Muscle layer of colon (tissue), 2 donors: ENCODE data around the gene U2AF1L4.

Experiments used
- H3K27ac ChIP-seq: one replicate; pipeline ENCODE4 v1.7.0; 2013; ENCODE audit warnings: low read depth, mild to moderate bottlenecking, low read length, moderate library complexity
- H3K27me3 ChIP-seq, 2 donors: one replicate each; pipeline ENCODE4 v1.7.0; 2013; ENCODE audit warnings: low read length in 2 of 2, mild to moderate bottlenecking in 2 of 2; ENCODE audit not compliant: insufficient read depth in 2 of 2, control insufficient read depth in 1 of 2
- H3K36me3 ChIP-seq: one replicate; pipeline ENCODE4 v1.7.0; 2013; ENCODE audit warnings: mild to moderate bottlenecking, low read length; ENCODE audit not compliant: insufficient read depth
- H3K4me1 ChIP-seq: one replicate; pipeline ENCODE4 v1.7.0; 2013; ENCODE audit warnings: mild to moderate bottlenecking, low read length; ENCODE audit not compliant: insufficient read depth
- H3K4me3 ChIP-seq, 2 donors: one replicate each; pipeline ENCODE4 v1.7.0; 2013; ENCODE audit warnings: low read length in 2 of 2, low read depth in 1 of 2, mild to moderate bottlenecking in 1 of 2, moderate library complexity in 1 of 2
- H3K9ac ChIP-seq: one replicate; pipeline ENCODE4 v1.7.0; 2013; ENCODE audit warnings: low read length
- H3K9me3 ChIP-seq: one replicate; pipeline ENCODE4 v1.7.0; 2013; ENCODE audit warnings: mild to moderate bottlenecking, low read length
- donor health status: abdominal sarcoma.
- donor health status: Adenocarcinoma of cecum.

U2AF1L4 gene

GRCh38 chr19:35733180-35734125 is 11.8 kb downstream of the U2AF1L4 start:
- no peak overlapping the region for H3K4me3 ChIP-seq
- peaks cover 83% of the 10 kb centered on the region for H3K36me3 ChIP-seq
- H3K27ac ChIP-seq: no peak overlapping the region
- H3K9ac ChIP-seq: no peak overlapping the region
- H3K4me1 ChIP-seq: no peaks in the 10 kb centered on the region
- H3K27me3 ChIP-seq: no peaks in the 10 kb centered on the region
- H3K9me3 ChIP-seq: no peaks in the 10 kb centered on the region

DNA sequence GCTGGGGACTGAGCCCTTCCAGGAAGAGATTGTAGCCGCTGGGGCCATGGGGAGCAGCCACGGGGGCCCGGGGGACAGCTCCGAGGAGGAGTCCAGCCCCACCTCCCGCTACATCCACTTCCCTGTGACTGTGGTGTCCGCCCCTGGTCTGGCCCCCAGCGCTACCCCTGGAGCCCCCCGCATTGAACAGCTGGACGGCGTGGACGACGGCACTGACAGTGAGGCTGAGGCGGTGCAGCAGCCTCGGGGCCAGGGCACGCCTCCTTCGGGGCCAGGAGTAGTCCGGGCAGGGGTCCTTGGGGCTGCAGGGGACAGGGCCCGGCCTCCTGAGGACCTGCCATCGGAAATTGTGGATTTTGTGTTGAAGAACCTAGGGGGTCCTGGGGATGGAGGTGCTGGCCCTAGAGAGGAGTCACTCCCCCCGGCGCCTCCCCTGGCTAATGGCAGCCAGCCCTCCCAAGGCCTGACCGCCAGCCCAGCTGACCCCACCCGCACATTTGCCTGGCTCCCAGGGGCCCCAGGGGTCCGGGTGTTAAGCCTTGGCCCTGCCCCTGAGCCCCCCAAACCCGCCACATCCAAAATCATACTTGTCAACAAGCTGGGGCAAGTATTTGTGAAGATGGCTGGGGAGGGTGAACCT is 12.6 kb downstream of the U2AF1L4 start:
- Histone ChIP-seq H3K4me1 (no peaks in the 10 kb centered on the region), H3K27ac (no peak overlapping the region), H3K9ac (no peak overlapping the region), H3K4me3 (no peak overlapping the region), H3K27me3 (no peaks in the 10 kb centered on the region), H3K36me3 (peaks cover 83% of the 10 kb centered on the region), H3K9me3 (no peaks in the 10 kb centered on the region)

DNA sequence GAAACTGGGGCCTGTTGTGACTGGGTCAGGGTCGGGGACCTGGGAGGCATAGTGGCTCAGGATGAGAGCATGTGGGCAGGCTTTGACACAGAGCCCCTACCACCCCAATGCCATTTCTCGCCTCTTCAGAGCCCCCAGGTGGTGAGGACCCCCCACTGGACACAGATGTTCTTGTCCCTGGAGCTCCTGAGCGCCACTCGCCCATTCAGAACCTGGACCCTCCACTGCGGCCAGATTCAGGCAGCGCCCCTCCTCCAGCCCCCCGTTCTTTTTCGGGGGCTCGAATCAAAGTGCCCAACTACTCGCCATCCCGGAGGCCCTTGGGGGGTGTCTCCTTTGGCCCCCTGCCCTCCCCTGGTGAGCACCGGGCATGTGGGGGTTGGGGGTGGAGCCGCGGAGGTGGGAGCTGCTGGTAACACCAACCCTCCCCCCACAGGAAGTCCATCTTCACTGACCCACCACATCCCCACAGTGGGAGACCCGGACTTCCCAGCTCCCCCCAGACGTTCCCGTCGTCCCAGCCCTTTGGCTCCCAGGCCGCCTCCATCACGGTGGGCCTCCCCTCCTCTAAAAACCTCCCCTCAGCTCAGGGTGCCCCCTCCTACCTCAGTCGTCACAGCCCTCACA is 13.3 kb downstream of the U2AF1L4 start:
- H3K4me1 ChIP-seq: no peaks in the 10 kb centered on the region
- no peak overlapping the region for H3K4me3 ChIP-seq
- H3K9ac ChIP-seq: no peak overlapping the region
- H3K27ac ChIP-seq: no peak overlapping the region
- no peaks in the 10 kb centered on the region for H3K27me3 ChIP-seq
- peaks cover 84% of the 10 kb centered on the region for H3K36me3 ChIP-seq
- H3K9me3 ChIP-seq: no peaks in the 10 kb centered on the region

- no peaks in the 10 kb centered on the region for H3K27me3 ChIP-seq
- peaks cover 83% of the 10 kb centered on the region for H3K36me3 ChIP-seq
Observed at GRCh38 chr19:35731353-35731752, 13.9 kb downstream of the U2AF1L4 start.

DNA sequence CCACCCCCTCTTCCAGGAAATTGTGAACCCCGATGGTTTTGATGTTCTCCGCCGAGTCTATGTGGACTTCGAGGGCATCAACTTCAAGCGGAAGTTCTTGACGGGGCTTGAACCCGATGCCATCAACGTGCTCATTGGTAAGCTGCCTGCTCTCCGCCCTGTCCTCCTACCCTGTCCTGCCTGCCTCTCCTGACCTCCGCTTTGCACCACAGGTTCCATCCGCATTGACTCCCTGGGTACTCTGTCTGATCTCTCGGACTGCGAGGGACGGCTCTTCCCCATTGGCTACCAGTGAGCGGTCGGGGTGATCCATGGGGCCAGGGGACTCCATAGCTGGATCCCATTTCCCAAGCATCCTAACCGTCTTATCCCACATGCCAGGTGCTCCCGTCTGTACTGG is 14.9 kb downstream of the U2AF1L4 start:
- Histone ChIP-seq H3K4me3 (no peak overlapping the region), H3K4me1 (no peaks in the 10 kb centered on the region), H3K9me3 (no peaks in the 10 kb centered on the region), H3K9ac (no peak overlapping the region), H3K27me3 (no peaks in the 10 kb centered on the region), H3K27ac (no peak overlapping the region), H3K36me3 (peaks cover 84% of the 10 kb centered on the region)

More at GRCh38 chr19:35731353-35731752, 13.9 kb downstream of the U2AF1L4 start:
- Histone ChIP-seq H3K4me1 (no peaks in the 10 kb centered on the region), H3K27ac (no peak overlapping the region), H3K4me3 (no peak overlapping the region), H3K9ac (no peak overlapping the region), H3K9me3 (no peaks in the 10 kb centered on the region)

DNA sequence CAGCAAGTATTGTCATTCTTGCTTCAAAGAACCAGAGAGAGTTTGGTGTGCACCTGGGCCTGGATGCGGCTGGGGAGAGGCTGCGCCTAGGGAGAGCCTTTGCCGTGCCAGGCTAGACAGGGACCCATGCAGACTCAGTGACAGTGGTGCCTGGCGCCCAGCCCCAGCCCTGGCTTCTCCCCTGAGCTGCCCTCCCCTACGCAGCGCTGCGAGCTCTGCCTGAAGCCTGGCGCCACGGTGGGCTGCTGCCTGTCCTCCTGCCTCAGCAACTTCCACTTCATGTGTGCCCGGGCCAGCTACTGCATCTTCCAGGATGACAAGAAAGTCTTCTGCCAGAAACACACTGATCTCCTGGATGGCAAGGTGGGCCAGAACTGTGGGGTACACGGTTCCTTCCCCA is 15.5 kb downstream of the U2AF1L4 start:
- Histone ChIP-seq H3K36me3 (peaks cover 84% of the 10 kb centered on the region), H3K4me3 (no peak overlapping the region), H3K27me3 (no peaks in the 10 kb centered on the region), H3K4me1 (no peaks in the 10 kb centered on the region), H3K9ac (no peak overlapping the region), H3K9me3 (no peaks in the 10 kb centered on the region), H3K27ac (no peak overlapping the region)

DNA sequence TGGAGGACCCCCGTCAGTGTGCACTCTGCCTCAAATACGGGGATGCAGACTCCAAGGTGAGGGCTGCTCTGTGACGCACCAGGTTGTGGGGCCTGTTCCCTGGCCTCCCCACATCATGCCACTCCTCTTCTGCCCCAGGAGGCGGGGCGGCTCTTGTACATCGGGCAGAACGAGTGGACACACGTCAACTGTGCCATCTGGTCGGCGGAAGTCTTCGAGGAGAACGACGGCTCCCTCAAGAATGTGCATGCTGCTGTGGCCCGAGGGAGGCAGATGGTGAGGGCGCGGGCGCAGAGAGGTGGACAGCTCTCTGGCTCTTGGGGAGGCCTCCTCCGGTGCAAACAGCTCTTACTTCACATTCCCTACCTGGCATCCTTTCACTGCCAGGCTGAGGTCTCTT is 16.2 kb downstream of the U2AF1L4 start:
- H3K4me1 ChIP-seq: no peaks in the 10 kb centered on the region
- H3K4me3 ChIP-seq: no peak overlapping the region
- H3K9me3 ChIP-seq: no peaks in the 10 kb centered on the region
- peaks cover 84% of the 10 kb centered on the region for H3K36me3 ChIP-seq
- H3K9ac ChIP-seq: no peak overlapping the region
- no peaks in the 10 kb centered on the region for H3K27me3 ChIP-seq
- no peak overlapping the region for H3K27ac ChIP-seq

- Histone ChIP-seq H3K27me3 (no peaks in the 10 kb centered on the region), H3K4me1 (no peaks in the 10 kb centered on the region), H3K36me3 (peaks cover 89% of the 10 kb centered on the region), H3K4me3 (no peak overlapping the region), H3K9me3 (no peaks in the 10 kb centered on the region), H3K27ac (no peak overlapping the region), H3K9ac (no peak overlapping the region)
Observed at GRCh38 chr19:35727956-35728706, 17.1 kb downstream of the U2AF1L4 start.

GRCh38 chr19:35727053-35727955 is 17.9 kb downstream of the U2AF1L4 start:
- no peaks in the 10 kb centered on the region for H3K9me3 ChIP-seq
- H3K4me1 ChIP-seq: no peaks in the 10 kb centered on the region
- no peaks in the 10 kb centered on the region for H3K27me3 ChIP-seq
- H3K4me3 ChIP-seq: no peak overlapping the region
- no peak overlapping the region for H3K27ac ChIP-seq
- peaks cover 97% of the 10 kb centered on the region for H3K36me3 ChIP-seq
- H3K9ac ChIP-seq: no peak overlapping the region

- H3K4me1 ChIP-seq: no peaks in the 10 kb centered on the region
- H3K4me3 ChIP-seq: no peak overlapping the region
- no peak overlapping the region for H3K9ac ChIP-seq
- no peak overlapping the region for H3K27ac ChIP-seq
- no peaks in the 10 kb centered on the region for H3K9me3 ChIP-seq
- H3K27me3 ChIP-seq: no peaks in the 10 kb centered on the region
- H3K36me3 ChIP-seq: peaks cover 89% of the 10 kb centered on the region
Observed at GRCh38 chr19:35725216-35725861, 19.9 kb downstream of the U2AF1L4 start.
